ENCODE measurements around the gene GNG2.
A peak's percentile ranks its signal among the peaks of the same experiment; 100 is the strongest.

Gene GNG2

GRCh38 chr14:51860825-51861499, 550 bp downstream of the GNG2 start:
- Histone ChIP-seq H3K4me1 (ENCODE audit: control insufficient read depth, insufficient read depth, low read length) (no peaks in the 10 kb centered on the region), H3K9ac (ENCODE audit: low read depth, low read length) (peak overlapping the region; percentile 51), H3K9me3 (ENCODE audit: control insufficient read depth, insufficient read depth, low read length) (no peaks in the 10 kb centered on the region), H3K4me3 (ENCODE audit: low read depth, low read length) (peak overlapping the region; percentile 44), H3K36me3 (ENCODE audit: control insufficient read depth, insufficient read depth, low read length) (no peaks in the 10 kb centered on the region), H3K27me3 (ENCODE audit: control insufficient read depth, insufficient read depth, low read length) (peaks cover 39% of the 10 kb centered on the region)

GRCh38 chr14:51862176-51862796, 1.9 kb downstream of the GNG2 start:
- H3K27me3 ChIP-seq (ENCODE audit: control insufficient read depth, insufficient read depth, low read length), result peaks cover 39% of the 10 kb centered on the region
- H3K9ac ChIP-seq (ENCODE audit: low read depth, low read length), result no peak overlapping the region
- no peaks in the 10 kb centered on the region for H3K4me1 ChIP-seq (ENCODE audit: control insufficient read depth, insufficient read depth, low read length)
- H3K4me3 ChIP-seq (ENCODE audit: low read depth, low read length), result no peak overlapping the region
- no peaks in the 10 kb centered on the region for H3K9me3 ChIP-seq (ENCODE audit: control insufficient read depth, insufficient read depth, low read length)
- no peaks in the 10 kb centered on the region for H3K36me3 ChIP-seq (ENCODE audit: control insufficient read depth, insufficient read depth, low read length)

DNA sequence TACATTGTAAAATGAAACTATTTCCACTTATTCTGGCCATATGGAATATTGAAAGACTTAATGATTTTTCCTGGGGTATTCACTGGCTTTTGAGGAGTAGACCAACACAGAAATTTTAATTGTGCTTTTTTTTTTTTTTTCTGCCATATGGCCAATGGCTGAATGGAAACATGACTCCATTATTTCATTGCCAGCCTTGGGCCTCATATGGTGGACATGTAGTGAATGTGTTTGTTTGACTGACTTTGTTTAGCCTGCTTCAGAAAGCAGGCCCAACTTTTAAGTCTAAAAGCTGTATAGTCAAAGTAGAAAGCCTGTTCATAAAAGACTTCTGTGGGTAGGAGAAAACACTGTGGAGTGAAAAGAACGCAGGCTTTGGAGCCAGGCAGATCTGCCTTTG, 2.4 kb downstream of the GNG2 start:
- Histone ChIP-seq H3K9ac (ENCODE audit: low read depth, low read length) (no peak overlapping the region), H3K27me3 (ENCODE audit: control insufficient read depth, insufficient read depth, low read length) (peaks cover 39% of the 10 kb centered on the region)

GRCh38 chr14:51865953-51866747, 5.7 kb downstream of the GNG2 start:
- no peak overlapping the region for H3K9ac ChIP-seq (ENCODE audit: low read depth, low read length)

More for the DNA sequence above, 2.4 kb downstream of the GNG2 start:
- Histone ChIP-seq H3K36me3 (ENCODE audit: control insufficient read depth, insufficient read depth, low read length) (no peaks in the 10 kb centered on the region), H3K4me1 (ENCODE audit: control insufficient read depth, insufficient read depth, low read length) (no peaks in the 10 kb centered on the region), H3K9me3 (ENCODE audit: control insufficient read depth, insufficient read depth, low read length) (no peaks in the 10 kb centered on the region), H3K4me3 (ENCODE audit: low read depth, low read length) (no peak overlapping the region)

DNA sequence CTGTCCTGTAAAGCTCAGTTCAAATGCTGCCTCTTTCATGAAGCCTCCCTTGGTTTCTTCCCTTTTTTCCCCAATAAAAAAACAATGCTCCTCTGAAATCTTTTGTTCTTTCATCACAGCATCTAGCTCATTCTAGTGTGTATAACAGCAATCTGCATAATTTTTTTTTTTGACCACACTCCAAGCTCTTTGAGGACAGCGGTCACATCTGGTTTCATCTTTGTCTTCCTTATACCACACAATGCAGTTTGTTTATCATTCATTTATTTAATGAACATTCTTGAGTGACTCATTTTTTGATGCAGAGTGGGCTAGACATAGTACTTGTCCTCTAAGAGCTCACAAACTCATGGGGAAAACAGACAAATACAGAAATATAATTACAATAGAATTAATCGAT, 7.3 kb downstream of the GNG2 start:
- no peaks in the 10 kb centered on the region for H3K9me3 ChIP-seq (ENCODE audit: control insufficient read depth, insufficient read depth, low read length)
- no peak overlapping the region for H3K9ac ChIP-seq (ENCODE audit: low read depth, low read length)
- H3K4me1 ChIP-seq (ENCODE audit: control insufficient read depth, insufficient read depth, low read length), result no peaks in the 10 kb centered on the region
- peaks cover 9% of the 10 kb centered on the region for H3K27me3 ChIP-seq (ENCODE audit: control insufficient read depth, insufficient read depth, low read length)
- no peaks in the 10 kb centered on the region for H3K36me3 ChIP-seq (ENCODE audit: control insufficient read depth, insufficient read depth, low read length)
- no peak overlapping the region for H3K4me3 ChIP-seq (ENCODE audit: low read depth, low read length)

More at GRCh38 chr14:51865953-51866747, 5.7 kb downstream of the GNG2 start:
- Histone ChIP-seq H3K36me3 (ENCODE audit: control insufficient read depth, insufficient read depth, low read length) (no peaks in the 10 kb centered on the region), H3K27me3 (ENCODE audit: control insufficient read depth, insufficient read depth, low read length) (peaks cover 25% of the 10 kb centered on the region), H3K4me3 (ENCODE audit: low read depth, low read length) (no peak overlapping the region), H3K4me1 (ENCODE audit: control insufficient read depth, insufficient read depth, low read length) (no peaks in the 10 kb centered on the region), H3K9me3 (ENCODE audit: control insufficient read depth, insufficient read depth, low read length) (no peaks in the 10 kb centered on the region)

- Histone ChIP-seq H3K4me1 (ENCODE audit: control insufficient read depth, insufficient read depth, low read length) (no peaks in the 10 kb centered on the region), H3K27me3 (ENCODE audit: control insufficient read depth, insufficient read depth, low read length) (peaks cover 4% of the 10 kb centered on the region), H3K4me3 (ENCODE audit: low read depth, low read length) (no peak overlapping the region), H3K9ac (ENCODE audit: low read depth, low read length) (no peak overlapping the region), H3K36me3 (ENCODE audit: control insufficient read depth, insufficient read depth, low read length) (no peaks in the 10 kb centered on the region), H3K9me3 (ENCODE audit: control insufficient read depth, insufficient read depth, low read length) (no peaks in the 10 kb centered on the region)
Measured at GRCh38 chr14:51868405-51868804, 8.0 kb downstream of the GNG2 start.

DNA sequence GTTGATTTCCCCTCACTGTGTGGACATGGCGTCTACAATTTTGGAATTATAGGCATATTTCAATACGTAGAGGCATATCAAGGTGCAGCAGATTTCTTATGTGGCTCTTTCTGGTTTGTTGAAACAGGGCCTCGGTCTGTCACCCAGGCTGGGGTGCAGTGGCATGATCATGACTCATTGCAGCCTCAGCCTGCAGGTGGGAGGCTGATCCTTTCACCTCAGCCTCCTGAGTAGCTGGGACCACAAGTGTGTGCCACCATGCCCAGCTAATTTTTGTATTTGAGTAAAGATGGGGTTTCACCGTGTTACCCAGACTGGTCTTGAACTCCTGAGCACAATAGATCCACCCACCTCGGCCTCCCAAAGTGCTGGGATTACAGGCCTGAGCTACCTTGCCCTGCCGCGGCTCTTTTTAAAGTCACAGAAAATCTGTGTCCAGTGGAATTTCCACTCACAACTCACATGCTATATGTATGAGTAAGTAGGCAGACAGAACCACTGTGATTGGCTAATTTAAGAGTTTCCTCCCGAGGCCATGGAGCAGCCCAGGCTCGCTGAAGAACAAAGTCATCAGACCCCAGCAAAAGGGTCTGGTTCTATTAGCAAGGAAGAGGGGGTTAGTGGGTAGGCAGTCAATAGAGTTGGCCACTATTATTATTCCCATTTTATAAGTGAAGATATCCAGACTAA, 9.1 kb downstream of the GNG2 start:
- no peak overlapping the region for H3K9ac ChIP-seq (ENCODE audit: low read depth, low read length)
- H3K9me3 ChIP-seq (ENCODE audit: control insufficient read depth, insufficient read depth, low read length), result no peaks in the 10 kb centered on the region
- no peak overlapping the region for H3K4me3 ChIP-seq (ENCODE audit: low read depth, low read length)
- no peaks in the 10 kb centered on the region for H3K4me1 ChIP-seq (ENCODE audit: control insufficient read depth, insufficient read depth, low read length)
- H3K27me3 ChIP-seq (ENCODE audit: control insufficient read depth, insufficient read depth, low read length), result no peaks in the 10 kb centered on the region
- H3K36me3 ChIP-seq (ENCODE audit: control insufficient read depth, insufficient read depth, low read length), result no peaks in the 10 kb centered on the region

DNA sequence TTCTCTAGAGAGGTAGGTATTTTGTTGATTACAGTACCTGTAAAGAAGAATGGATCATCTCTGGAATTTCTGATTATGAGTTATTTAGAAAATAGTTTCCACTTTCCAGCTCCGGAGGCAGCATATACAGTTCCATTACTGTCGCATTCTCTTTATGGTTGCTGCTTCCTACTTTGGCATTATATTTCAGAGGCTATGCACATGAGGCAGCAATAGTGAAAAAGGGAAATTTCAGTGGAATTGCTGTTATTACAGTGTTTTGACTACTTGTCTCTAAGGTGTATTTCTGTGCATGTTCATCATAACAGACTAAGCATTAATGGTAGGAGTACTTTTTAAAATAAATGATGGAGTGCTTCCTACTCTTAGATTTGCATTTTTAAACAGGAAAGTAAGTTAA, 10.2 kb downstream of the GNG2 start:
- Histone ChIP-seq H3K4me3 (ENCODE audit: low read depth, low read length) (no peak overlapping the region), H3K9ac (ENCODE audit: low read depth, low read length) (no peak overlapping the region), H3K36me3 (ENCODE audit: control insufficient read depth, insufficient read depth, low read length) (no peaks in the 10 kb centered on the region), H3K27me3 (ENCODE audit: control insufficient read depth, insufficient read depth, low read length) (no peaks in the 10 kb centered on the region), H3K4me1 (ENCODE audit: control insufficient read depth, insufficient read depth, low read length) (no peaks in the 10 kb centered on the region), H3K9me3 (ENCODE audit: control insufficient read depth, insufficient read depth, low read length) (no peaks in the 10 kb centered on the region)

GRCh38 chr14:51871846-51872245, 11.4 kb downstream of the GNG2 start:
- Histone ChIP-seq H3K4me3 (ENCODE audit: low read depth, low read length) (no peak overlapping the region), H3K36me3 (ENCODE audit: control insufficient read depth, insufficient read depth, low read length) (no peaks in the 10 kb centered on the region), H3K4me1 (ENCODE audit: control insufficient read depth, insufficient read depth, low read length) (no peaks in the 10 kb centered on the region), H3K9ac (ENCODE audit: low read depth, low read length) (no peak overlapping the region), H3K9me3 (ENCODE audit: control insufficient read depth, insufficient read depth, low read length) (no peaks in the 10 kb centered on the region), H3K27me3 (ENCODE audit: control insufficient read depth, insufficient read depth, low read length) (no peaks in the 10 kb centered on the region)

GRCh38 chr14:51872396-51872795, 12.0 kb downstream of the GNG2 start:
- H3K9me3 ChIP-seq (ENCODE audit: control insufficient read depth, insufficient read depth, low read length), result no peaks in the 10 kb centered on the region
- no peaks in the 10 kb centered on the region for H3K4me1 ChIP-seq (ENCODE audit: control insufficient read depth, insufficient read depth, low read length)
- H3K9ac ChIP-seq (ENCODE audit: low read depth, low read length), result no peak overlapping the region
- H3K4me3 ChIP-seq (ENCODE audit: low read depth, low read length), result no peak overlapping the region
- H3K36me3 ChIP-seq (ENCODE audit: control insufficient read depth, insufficient read depth, low read length), result no peaks in the 10 kb centered on the region
- H3K27me3 ChIP-seq (ENCODE audit: control insufficient read depth, insufficient read depth, low read length), result no peaks in the 10 kb centered on the region

- H3K4me1 ChIP-seq (ENCODE audit: control insufficient read depth, insufficient read depth, low read length), result no peaks in the 10 kb centered on the region
- no peak overlapping the region for H3K9ac ChIP-seq (ENCODE audit: low read depth, low read length)
- H3K9me3 ChIP-seq (ENCODE audit: control insufficient read depth, insufficient read depth, low read length), result no peaks in the 10 kb centered on the region
- H3K36me3 ChIP-seq (ENCODE audit: control insufficient read depth, insufficient read depth, low read length), result no peaks in the 10 kb centered on the region
- H3K4me3 ChIP-seq (ENCODE audit: low read depth, low read length), result no peak overlapping the region
- H3K27me3 ChIP-seq (ENCODE audit: control insufficient read depth, insufficient read depth, low read length), result no peaks in the 10 kb centered on the region
Measured at GRCh38 chr14:51873221-51873893, 12.9 kb downstream of the GNG2 start.

Measured in iPS-15b (cell line).